Prostate gland (tissue), 2 donors: Measurements from ENCODE around the gene IL1RAPL1.

Source experiments
- CTCF ChIP-seq, 4 experiments: fragments of 200-600 bp in 2 of 4; fragments of 450-650 bp in 2 of 4; sonication (generic) in 2 of 4; IDR thresholded peaks; 1 replicate in 3 of 4; 2 replicates in 1 of 4; pipeline ENCODE4 v1.5.1; 2016 to 2019; ENCODE audit warnings: antibody characterized with exemption in 4 of 4, mild to moderate bottlenecking in 2 of 4, moderate library complexity in 2 of 4
- POLR2AphosphoS5 ChIP-seq: sonication (generic); formaldehyde crosslinking; IDR thresholded peaks from one replicate; pipeline ENCODE4 v1.6.1; 2017; ENCODE audit warnings: antibody characterized with exemption

- TF ChIP-seq CTCF (IDR thresholded peaks at IDR 0.05) (no peak), POLR2AphosphoS5 (no peak)
Observed at GRCh38 chrX:29039501-29039900, 452.3 kb downstream of the IL1RAPL1 start.
